ENCODE measurements around the gene DHRS7C.

DNA sequence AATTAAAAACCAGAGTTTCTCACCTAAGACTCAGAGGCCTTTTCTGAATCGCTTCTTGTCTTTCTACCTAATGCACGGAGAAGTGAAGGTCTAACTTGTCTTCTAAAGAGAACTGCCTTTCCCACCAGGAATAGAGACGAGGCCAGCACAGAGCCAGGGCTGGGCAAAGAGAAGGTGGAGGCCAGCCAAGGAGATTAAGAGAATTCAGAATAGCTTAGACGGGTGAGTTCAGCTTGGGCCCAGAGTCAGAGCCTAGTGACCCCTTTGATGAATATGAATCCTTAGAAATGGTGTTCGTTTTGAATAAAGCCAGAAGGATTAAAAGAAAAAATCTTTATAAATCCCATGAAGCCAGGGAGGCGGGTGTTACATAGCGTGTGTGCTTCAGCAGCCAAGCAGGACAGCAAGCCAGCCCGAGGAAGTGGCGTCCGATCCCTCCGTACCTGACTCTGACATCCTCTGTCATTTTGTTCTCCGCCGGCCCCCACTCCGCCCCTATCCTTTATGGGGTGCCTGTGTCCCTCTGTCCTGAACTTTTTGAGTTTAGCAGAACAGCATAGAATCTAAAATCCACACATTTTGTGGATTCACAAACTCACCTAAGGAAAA is 23.0 kb upstream of the DHRS7C start:
- TF ChIP-seq, protein P1, sequence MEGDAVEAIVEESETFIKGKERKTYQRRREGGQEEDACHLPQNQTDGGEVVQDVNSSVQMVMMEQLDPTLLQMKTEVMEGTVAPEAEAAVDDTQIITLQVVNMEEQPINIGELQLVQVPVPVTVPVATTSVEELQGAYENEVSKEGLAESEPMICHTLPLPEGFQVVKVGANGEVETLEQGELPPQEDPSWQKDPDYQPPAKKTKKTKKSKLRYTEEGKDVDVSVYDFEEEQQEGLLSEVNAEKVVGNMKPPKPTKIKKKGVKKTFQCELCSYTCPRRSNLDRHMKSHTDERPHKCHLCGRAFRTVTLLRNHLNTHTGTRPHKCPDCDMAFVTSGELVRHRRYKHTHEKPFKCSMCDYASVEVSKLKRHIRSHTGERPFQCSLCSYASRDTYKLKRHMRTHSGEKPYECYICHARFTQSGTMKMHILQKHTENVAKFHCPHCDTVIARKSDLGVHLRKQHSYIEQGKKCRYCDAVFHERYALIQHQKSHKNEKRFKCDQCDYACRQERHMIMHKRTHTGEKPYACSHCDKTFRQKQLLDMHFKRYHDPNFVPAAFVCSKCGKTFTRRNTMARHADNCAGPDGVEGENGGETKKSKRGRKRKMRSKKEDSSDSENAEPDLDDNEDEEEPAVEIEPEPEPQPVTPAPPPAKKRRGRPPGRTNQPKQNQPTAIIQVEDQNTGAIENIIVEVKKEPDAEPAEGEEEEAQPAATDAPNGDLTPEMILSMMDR (IDR thresholded peaks at IDR 0.05) = no peak
- no peak for TF ChIP-seq EZH2phosphoT487 (IDR thresholded peaks at IDR 0.05)
- no peak for TF ChIP-seq EZH2 (IDR thresholded peaks at IDR 0.05)
